GM19023 (cell line): ENCODE results near the gene INO80.
"Not testable (repeated sequence)": the region's sequence is repeated elsewhere in the genome, so short reads cannot be mapped to it uniquely, and the experiment has no call there.

Experiments
- ATAC-seq: cut with Tn5 transposase; IDR thresholded peaks from one replicate; pipeline ENCODE4 v1.9.1; 2021; ENCODE audit warnings: mild to moderate bottlenecking, moderate library complexity; ENCODE audit not compliant: unreplicated experiment

INO80 gene, protein sequence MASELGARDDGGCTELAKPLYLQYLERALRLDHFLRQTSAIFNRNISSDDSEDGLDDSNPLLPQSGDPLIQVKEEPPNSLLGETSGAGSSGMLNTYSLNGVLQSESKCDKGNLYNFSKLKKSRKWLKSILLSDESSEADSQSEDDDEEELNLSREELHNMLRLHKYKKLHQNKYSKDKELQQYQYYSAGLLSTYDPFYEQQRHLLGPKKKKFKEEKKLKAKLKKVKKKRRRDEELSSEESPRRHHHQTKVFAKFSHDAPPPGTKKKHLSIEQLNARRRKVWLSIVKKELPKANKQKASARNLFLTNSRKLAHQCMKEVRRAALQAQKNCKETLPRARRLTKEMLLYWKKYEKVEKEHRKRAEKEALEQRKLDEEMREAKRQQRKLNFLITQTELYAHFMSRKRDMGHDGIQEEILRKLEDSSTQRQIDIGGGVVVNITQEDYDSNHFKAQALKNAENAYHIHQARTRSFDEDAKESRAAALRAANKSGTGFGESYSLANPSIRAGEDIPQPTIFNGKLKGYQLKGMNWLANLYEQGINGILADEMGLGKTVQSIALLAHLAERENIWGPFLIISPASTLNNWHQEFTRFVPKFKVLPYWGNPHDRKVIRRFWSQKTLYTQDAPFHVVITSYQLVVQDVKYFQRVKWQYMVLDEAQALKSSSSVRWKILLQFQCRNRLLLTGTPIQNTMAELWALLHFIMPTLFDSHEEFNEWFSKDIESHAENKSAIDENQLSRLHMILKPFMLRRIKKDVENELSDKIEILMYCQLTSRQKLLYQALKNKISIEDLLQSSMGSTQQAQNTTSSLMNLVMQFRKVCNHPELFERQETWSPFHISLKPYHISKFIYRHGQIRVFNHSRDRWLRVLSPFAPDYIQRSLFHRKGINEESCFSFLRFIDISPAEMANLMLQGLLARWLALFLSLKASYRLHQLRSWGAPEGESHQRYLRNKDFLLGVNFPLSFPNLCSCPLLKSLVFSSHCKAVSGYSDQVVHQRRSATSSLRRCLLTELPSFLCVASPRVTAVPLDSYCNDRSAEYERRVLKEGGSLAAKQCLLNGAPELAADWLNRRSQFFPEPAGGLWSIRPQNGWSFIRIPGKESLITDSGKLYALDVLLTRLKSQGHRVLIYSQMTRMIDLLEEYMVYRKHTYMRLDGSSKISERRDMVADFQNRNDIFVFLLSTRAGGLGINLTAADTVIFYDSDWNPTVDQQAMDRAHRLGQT (N-terminal part only)

DNA sequence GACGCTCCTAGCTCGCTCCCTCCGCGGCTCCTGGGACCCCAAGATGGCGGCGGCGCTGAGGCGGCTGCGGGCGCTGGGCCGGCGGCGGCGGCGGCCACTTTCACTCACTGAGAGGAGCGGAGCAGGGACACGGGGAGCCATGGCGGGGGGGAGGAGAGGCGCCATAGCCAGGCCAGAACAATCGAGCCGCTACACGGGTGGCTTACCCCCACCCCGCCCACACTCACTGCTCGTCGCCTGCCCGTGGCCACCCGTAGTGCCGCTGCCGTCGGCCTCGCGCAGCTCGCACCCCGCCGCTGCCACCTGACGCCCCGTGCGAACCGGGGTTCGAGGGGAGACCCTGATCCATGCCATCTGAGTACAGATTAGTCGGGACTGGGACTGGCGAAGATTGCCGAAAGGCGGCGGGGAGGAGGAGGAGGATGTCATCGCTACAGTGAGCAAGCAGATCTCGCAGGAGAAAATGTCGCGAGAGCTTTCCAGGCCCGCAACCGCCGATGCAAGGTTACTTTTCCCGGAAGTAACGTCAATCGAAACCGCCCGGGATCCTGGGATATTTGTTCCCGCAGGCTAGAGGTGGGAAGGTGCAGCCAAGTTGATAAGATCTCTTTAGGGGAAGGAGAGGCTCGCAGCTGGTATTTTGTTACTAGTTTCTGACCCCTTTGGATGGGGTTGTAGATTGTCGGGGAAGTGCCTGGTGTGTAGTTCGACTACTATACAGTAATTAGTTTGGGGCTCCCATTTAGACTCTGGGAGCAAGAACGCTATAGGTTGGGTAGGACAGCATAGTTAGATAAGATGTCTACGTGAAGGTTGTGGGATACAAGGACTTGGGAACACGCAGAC lies at the start of gene INO80:
Gene INO80, minus strand, starts transcription at position 165 of the 846 bp plus-strand sequence. CDS start 19,970 bp downstream, outside the sequence.
- ATAC-seq, result peak; percentile 74

DNA sequence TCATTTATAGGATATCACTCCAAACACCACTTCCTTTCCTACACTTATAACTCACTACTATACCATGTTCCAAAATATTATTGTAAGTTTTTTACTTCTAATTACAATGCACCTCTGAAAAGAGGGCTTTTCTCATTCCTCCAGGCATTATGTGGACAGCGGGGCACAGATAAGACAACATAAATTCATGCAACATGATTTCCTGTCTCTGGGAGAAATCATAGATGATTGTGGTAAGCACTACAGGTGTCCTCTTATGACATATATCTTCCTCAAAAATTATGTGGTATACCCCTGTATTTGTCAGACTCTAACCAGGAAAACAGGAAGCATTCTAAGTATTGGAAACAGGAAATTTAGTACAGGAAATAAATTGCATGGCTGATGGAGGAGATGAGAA lies 45.7 kb upstream of the INO80 start:
- ATAC-seq, result no peak

DNA sequence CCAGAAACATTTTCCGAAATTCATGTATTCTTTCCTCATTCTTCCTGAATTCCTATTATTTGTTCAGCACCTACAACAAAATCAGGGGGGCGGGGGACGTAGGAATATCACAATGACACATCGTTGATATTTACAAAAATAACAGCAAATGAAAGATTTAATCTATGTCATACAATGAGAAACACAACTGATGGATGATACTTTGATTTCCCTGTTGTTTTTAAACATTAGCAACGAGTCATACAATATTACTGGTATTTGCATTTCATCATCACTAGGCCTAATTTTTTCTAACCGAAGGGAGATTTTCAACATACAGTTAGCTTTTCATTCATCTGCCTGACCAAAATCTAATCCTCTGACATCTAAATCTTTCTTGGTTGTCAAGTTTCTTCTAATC lies 45.3 kb upstream of the INO80 start:
- ATAC-seq, result no peak

DNA sequence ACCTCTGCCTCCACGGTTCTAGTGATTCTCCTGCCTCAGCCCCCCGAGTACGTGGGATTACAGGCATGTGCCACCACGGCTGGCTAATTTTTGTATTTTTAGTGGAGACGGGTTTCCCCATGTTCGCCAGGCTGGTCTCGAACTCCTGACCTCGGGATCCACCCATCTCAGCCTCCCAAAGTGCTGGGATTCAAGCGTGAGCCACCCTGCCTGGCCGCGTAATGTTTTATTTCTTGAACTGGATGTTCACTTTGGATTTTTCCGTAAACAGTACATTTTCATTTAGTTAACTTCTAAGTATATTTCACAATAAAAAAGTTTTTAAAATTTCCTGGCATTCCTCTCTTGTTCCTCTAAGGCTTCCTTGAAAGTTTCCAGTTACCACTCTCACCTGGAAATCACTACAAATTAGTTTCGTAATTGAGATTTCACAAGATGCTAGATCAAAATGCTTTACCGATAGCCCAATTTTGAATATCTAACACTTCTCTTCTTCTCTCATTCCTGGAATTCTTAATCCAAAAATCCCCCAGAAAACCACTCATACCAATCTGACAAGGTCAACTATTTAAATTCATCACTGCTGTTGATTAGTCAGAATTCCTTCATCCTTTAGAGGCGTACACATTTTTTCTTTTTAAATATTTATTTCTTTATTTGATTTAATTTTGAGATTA lies 44.7 kb upstream of the INO80 start:
- no peak for ATAC-seq

DNA sequence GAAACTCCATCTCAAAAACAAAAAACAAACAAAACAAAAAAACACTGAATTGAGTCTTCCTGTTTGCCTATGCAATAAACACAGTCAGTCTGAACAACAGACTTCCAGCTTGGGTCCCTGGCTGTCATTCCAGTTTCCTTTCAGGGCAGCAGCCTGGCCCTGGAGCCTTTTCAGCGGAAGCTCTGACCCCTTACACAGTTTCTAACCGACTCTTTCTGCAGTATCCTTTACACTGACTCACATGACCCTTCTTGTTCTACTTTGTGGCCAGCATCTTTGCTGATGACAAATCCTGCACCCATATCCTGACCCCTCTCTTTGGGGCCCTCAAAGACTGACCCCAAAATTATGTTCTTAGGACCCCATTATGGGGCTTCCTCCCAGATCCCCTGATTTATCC lies 38.3 kb upstream of the INO80 start:
- no peak for ATAC-seq

DNA sequence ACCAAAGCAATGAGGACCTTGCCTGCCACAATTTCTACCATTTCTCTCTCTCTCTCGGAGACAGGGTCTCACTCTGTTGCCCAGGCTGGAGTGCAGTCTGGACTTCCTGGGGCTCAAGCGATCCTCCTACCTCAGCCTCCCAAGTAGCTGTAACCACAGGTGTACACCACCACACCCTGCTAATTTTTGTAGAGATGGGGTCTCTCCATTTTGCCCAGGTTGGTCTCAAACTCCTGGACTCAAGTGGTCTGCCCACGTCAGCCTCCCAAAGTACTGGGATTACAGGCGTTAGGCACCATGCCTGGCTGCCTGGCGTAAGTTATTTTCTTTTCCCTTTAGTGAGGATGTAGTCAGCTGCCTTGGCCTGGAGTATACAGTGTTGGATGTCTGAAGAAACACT lies 37.7 kb upstream of the INO80 start:
- no peak for ATAC-seq

DNA sequence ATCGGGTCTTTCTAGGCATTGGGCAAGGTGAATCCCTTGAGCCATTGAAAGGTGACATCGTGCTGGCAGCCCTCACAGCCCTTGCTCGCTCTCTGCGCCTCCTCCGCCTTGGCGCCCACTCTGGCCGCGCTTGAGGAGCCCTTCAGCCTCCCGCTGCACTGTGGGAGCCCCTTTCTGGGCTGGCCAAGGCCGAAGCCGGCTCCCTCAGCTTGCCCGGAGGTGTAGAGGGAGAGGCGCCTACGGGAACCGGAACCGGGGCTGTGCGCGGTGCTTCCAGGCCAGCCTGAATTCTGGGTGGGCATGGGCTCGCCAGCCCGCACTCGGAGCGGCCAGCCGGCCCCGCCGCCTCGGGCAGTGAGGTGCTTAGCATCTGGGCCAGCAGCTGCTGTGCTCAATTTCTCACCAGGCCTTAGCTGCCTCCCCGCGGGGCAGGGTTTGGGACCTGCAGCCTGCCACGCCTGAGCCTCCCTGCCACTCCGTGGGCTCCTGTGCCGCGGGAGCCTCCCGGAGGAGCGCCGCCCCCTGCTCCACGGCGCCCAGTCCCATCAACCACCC lies 35.4 kb upstream of the INO80 start:
- ATAC-seq, result no peak

DNA sequence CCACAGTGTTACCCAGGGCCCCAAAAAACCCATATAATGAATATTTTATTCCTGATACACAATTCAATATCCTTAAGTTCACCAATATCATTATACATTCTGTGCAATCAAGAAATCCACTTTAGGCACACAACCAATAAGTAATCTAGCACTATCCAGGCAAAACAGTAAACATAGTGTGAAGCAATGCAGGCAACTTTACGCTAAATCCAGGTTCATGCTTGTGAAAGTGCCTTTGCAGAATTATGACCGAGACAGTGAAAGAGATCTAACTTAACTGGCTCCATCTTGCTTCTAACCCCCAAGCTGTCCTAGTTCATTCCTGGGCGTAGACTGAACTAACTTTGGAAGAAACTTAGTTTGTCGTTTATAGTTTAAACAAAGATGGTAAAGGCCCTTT lies 34.2 kb upstream of the INO80 start:
- ATAC-seq, result no peak

DNA sequence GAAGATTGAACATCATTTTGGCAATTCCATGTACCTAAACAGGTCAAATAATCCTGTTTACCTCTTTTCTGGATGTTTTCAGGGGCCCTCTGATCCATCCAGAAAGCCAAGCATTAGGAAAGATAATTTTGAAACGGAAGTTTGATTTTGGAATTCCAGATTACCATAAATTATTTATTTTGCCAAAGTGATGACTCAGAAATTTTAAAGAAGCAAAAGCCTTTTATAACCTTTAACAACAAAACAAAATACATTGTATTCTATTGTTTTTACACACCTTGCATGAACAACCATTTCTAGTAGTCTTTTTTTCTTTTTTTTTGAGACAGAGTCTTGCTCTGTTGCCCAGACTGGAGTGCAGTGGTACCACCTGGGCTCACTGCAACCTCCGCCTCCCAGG lies 32.0 kb upstream of the INO80 start:
- ATAC-seq, result no peak

DNA sequence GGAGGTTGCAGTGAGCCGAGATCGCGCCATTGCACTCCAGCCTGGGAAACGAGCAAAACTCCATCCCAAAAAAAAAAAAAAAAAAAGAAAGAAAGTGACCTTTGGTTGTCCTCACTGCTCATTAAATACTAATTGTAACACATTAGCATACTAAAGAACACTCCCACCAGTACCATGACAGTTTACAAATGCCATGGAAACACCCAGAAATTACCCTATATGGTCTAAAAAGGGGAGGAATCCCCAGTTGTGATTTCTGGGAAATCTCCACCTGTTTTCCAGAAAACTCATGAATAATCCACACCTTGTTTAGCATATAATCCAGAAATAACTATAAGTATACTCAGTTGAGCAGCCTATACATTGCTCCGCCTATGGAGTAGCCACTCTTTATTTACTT lies 23.5 kb upstream of the INO80 start:
- ATAC-seq, result no peak

DNA sequence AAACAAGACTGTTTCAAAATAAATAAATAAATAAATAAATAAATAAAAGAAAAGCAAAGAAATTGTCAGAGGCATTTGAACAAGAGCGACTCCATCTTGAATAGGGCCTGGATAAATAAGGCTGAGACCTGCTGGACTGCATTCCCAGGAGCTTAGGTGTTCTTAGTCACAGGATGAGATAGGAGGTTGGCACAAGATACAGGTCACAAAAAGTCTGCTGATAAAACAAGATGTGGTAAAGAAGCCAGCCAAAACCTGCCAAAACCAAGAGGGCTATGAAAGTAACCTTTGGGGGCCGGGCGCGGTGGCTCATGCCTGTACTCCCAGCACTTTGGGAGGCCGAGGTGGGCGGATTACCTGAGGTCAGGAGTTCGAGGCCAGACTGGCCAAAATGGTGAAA lies 23.0 kb upstream of the INO80 start:
- ATAC-seq, result not testable (repeated sequence)

DNA sequence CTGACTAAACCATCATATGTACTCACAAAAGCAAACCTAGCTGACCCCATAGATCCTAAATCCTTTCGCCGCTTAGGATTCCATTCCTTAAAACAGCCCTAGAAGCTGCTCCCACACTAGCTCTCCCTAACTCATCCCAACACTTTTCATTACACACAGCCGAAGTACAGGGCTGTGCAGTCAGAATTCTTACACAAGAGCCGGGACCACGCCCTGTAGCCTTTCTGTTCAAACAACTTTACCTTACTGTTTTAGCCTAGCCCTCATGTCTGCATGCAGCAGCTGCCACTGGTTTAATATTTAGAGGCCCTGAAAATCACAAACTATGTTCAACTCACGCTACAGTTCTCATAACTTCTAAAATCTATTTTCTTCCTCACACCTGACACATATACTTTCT lies 19.5 kb upstream of the INO80 start:
- not testable (repeated sequence) for ATAC-seq

DNA sequence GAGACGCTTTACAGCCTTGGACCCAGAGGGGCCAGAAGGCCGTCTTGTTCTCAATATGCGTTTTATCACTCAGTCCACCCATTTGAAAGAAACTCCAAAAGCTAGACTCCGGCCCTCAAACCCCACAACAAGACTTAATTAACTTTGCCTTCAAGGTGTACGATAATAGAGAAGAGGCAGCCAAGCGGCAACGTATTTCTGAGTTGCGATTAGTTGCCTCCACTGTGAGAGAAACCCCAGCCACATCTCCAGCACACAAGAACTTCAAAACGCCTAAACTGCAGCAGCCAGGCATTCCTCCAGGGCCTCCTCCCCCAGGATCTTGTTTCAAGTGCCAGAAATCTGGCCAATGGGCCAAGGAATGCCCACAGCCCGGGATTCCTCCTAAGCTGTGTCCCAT lies 17.4 kb upstream of the INO80 start:
- no peak for ATAC-seq

DNA sequence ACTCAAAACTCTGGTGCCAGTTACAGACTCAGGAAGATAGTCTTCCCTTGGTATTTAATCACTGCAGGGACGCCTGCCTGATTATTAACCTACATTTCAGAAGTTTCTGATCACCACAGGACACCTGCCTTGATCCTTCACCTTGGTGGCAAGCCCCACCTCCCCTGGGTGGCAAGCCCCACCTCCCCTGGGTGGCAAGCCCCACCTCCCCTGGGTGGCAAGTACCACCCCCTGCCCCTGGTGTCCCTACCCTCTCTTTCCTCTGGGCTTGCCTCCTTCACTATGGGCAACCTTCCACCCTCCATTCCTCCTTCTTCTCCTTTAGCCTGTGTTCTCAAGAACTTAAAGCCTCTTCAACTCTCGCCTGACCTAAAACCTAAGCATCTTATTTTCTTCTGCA lies 16.0 kb upstream of the INO80 start:
- ATAC-seq, result not testable (repeated sequence)

DNA sequence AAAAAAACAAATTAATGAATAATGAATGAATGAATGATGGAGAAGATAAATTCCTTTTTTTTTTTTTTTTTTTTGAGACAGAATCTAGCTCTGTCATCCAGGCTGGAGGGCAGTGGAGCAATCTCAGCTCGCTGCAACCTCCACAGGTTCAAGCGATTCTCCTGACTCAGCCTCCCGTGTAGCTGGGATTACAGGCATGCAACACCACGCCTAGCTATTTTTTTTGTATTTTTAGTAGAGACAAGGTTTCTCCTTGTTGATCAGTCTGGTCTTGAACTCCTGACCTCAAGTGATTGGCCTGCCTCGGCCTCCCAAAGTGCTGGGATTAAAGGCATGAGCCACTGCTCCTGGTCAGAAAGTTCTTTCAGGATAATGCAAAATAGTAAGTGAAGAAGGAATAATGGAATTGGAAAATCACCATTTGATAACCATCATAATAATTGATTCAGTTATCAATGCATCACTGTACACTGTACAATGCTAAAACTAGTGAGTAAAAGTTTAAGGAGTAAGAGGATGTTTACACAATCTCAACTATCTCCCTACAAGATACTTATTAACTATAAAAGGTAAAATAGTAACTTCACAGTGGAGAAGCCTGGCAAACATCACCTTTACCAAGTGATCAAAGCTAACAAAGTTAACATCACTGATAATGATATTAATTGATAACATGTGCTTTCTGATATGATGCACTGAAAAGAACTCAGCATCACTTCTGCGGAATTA lies 12.3 kb upstream of the INO80 start:
- no peak for ATAC-seq

DNA sequence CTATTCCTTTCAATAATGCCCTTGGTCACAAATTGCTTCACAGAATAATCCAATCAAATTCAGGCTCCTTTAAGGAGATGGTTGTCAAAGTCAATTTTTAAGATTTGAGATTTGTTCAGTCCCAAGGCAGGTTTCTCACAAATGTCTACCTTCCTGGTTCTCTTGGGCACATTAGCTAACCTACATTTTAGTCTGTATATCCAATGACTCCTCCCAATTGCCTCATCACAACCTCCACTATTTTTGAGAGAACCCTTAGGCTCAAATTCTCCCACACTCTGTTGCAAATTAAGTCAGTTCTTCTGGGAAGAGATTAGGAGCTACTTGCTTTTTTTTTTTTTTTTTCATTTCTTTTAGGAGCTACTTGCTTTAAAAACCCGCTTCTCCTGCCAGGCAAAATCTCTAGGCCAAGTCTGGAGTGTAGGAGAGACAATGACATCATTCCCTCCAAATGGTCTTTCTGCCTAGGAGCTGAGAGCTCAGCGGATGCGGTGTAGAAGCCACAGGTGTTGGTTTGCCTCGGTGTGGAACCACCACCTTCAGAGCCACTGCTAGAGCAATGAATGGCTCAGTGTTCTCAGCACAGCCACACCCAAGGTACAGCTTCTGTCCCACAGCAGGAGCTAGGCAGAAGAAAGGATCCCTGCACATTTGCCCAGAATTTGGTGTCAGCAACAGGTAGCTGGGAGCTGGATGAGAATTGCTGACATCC lies 10.0 kb upstream of the INO80 start:
- no peak for ATAC-seq

DNA sequence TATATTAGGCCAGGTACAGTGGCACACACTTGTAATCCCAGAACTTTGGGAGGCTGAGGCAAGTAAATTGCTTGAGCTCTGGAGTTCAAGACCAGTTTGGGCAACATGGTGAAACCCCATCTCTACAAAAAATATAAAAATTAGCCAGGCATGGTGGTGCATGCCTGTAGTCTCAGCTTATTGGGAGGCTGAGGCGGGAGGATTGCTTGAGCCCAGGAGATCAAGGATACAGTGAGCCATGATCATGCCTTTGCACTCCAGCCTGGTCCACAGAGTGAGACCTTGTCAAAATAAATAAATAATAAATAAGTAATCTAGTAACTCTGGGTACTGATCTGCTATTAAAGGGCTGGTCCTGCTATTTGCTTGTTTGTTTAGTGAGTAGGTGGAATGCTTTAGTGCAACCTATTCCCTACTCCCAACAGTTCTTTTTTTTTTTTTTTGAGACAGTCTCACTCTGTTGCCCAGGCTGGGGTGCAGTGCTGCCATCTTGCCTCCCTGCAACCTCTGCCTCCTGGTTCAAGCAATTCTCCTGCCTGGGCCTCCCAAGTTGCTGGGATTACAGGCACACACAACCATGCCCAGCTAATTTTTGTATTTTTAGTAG lies 9.1 kb upstream of the INO80 start:
- no peak for ATAC-seq

DNA sequence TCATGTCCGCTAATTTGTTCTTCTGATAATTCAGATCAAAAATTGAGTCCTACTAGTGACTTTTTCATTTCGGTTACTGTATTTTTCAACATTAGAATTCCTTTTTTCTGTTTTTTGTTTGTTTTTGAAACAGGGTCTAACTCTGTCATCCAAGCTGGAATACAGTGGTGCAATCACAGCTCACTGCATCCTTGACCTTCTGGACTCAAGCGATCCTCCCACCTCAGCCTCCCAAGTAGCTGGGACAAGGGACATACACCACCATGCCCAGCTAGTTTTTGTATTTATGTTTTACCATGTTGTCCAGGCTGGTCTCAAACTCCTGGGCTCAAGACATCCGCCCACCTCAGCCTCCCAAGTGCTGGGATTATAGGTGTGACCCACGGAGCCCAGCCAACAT lies 8.0 kb upstream of the INO80 start:
- no peak for ATAC-seq
